Measurements from ENCODE around the gene TEX2. TPM values are rescaled to one million over a fixed set of nuclear protein-coding genes. Genes with fewer than 3 reads are reported as not detected.
"Not testable (repeated sequence)": the region's sequence is repeated elsewhere in the genome, so short reads cannot be mapped to it uniquely, and the experiment has no call there.

The TEX2 gene
- total RNA-seq, 2 donors from 2014 or later, result 8.4 to 8.7 TPM

- Mint-ChIP-seq H3K27me3 (no peaks in the 10 kb centered on the region), H3K27ac (peak overlapping the region; percentile 98), H3K36me3 (ENCODE audit: low read depth) (no peaks in the 10 kb centered on the region), H3K4me1 (peaks cover 26% of the 10 kb centered on the region), H3K4me3 (peak overlapping the region; percentile 67)
- no peaks in the 10 kb centered on the region for H3K9me3 ChIP-seq (ENCODE audit: control insufficient read depth, low read length, poor library complexity, severe bottlenecking)
- DNase-seq (no peak), ATAC-seq (no peak)
Observed at GRCh38 chr17:64131606-64132270, 131.3 kb downstream of the TEX2 start.

GRCh38 chr17:64130559-64131001 is 132.5 kb downstream of the TEX2 start:
- ATAC-seq (peak; percentile 58), DNase-seq (peak in 1 of 3 donors; percentile 16)
- Mint-ChIP-seq H3K27me3 (no peaks in the 10 kb centered on the region), H3K27ac (peak overlapping the region; percentile 98), H3K4me1 (peaks cover 37% of the 10 kb centered on the region), H3K4me3 (peak overlapping the region; percentile 89), H3K36me3 (ENCODE audit: low read depth) (no peaks in the 10 kb centered on the region)
- H3K9me3 ChIP-seq (ENCODE audit: control insufficient read depth, low read length, poor library complexity, severe bottlenecking), result no peaks in the 10 kb centered on the region

GRCh38 chr17:64129765-64130558 is 133.1 kb downstream of the TEX2 start, which contains the start of gene ERN1:
ERN1 (minus strand) TSS chr17:64130144; CDS start chr17:64130029, 115 bp downstream.
- no peaks in the 10 kb centered on the region for H3K27me3 Mint-ChIP-seq
- ATAC-seq, result peak; percentile 86
- H3K9me3 ChIP-seq (ENCODE audit: control insufficient read depth, low read length, poor library complexity, severe bottlenecking), result no peaks in the 10 kb centered on the region
- peak within 1 kb of the TSS; percentile 95 for H3K4me3 Mint-ChIP-seq
- no peaks in the 10 kb centered on the region for H3K36me3 Mint-ChIP-seq (ENCODE audit: low read depth)
- H3K4me1 Mint-ChIP-seq, result peaks cover 42% of the 10 kb centered on the region
- peak within 1 kb of the TSS; percentile 98 for H3K27ac Mint-ChIP-seq
- DNase-seq, result peak; percentile 83 to 91 (median 85)

- H3K9me3 ChIP-seq (ENCODE audit: control insufficient read depth, low read length, poor library complexity, severe bottlenecking), result no peaks in the 10 kb centered on the region
- peak overlapping the region; percentile 95 for H3K4me3 Mint-ChIP-seq
- H3K36me3 Mint-ChIP-seq (ENCODE audit: low read depth), result no peaks in the 10 kb centered on the region
- H3K27me3 Mint-ChIP-seq, result no peaks in the 10 kb centered on the region
- H3K27ac Mint-ChIP-seq, result peak overlapping the region; percentile 89
- H3K4me1 Mint-ChIP-seq, result peaks cover 47% of the 10 kb centered on the region
- DNase-seq (no peak), ATAC-seq (no peak)
Observed at GRCh38 chr17:64129515-64129764, 133.6 kb downstream of the TEX2 start.

- peaks cover 50% of the 10 kb centered on the region for H3K4me1 Mint-ChIP-seq
- H3K36me3 Mint-ChIP-seq (ENCODE audit: low read depth), result no peaks in the 10 kb centered on the region
- H3K4me3 Mint-ChIP-seq, result peak overlapping the region; percentile 95
- no peaks in the 10 kb centered on the region for H3K9me3 ChIP-seq (ENCODE audit: control insufficient read depth, low read length, poor library complexity, severe bottlenecking)
- no peak for ATAC-seq
- DNase-seq, result no peak
- H3K27me3 Mint-ChIP-seq, result no peaks in the 10 kb centered on the region
- peak overlapping the region; percentile 89 for H3K27ac Mint-ChIP-seq
Observed at GRCh38 chr17:64128787-64129514, 134.1 kb downstream of the TEX2 start.

- H3K9me3 ChIP-seq (ENCODE audit: control insufficient read depth, low read length, poor library complexity, severe bottlenecking), result no peaks in the 10 kb centered on the region
- no peaks in the 10 kb centered on the region for H3K36me3 Mint-ChIP-seq (ENCODE audit: low read depth)
- DNase-seq, result no peak
- peak overlapping the region; percentile 90 for H3K4me3 Mint-ChIP-seq
- ATAC-seq, result no peak
- H3K27ac Mint-ChIP-seq, result peak overlapping the region; percentile 89
- no peaks in the 10 kb centered on the region for H3K27me3 Mint-ChIP-seq
- peaks cover 54% of the 10 kb centered on the region for H3K4me1 Mint-ChIP-seq
Observed at GRCh38 chr17:64126918-64127317, 136.1 kb downstream of the TEX2 start.

GRCh38 chr17:64125937-64126336 is 137.1 kb downstream of the TEX2 start:
- ATAC-seq (no peak), DNase-seq (no peak)
- H3K4me1 Mint-ChIP-seq, result peaks cover 58% of the 10 kb centered on the region
- H3K36me3 Mint-ChIP-seq (ENCODE audit: low read depth), result no peaks in the 10 kb centered on the region
- H3K27me3 Mint-ChIP-seq, result no peaks in the 10 kb centered on the region
- H3K27ac Mint-ChIP-seq, result peak overlapping the region; percentile 86
- no peaks in the 10 kb centered on the region for H3K9me3 ChIP-seq (ENCODE audit: control insufficient read depth, low read length, poor library complexity, severe bottlenecking)
- H3K4me3 Mint-ChIP-seq, result peak overlapping the region; percentile 90

GRCh38 chr17:64124609-64125008 is 138.5 kb downstream of the TEX2 start:
- H3K4me1 Mint-ChIP-seq, result peaks cover 58% of the 10 kb centered on the region

GRCh38 chr17:64123114-64123513 is 139.9 kb downstream of the TEX2 start:
- Mint-ChIP-seq H3K27me3 (no peaks in the 10 kb centered on the region), H3K36me3 (ENCODE audit: low read depth) (no peaks in the 10 kb centered on the region), H3K4me1 (peaks cover 55% of the 10 kb centered on the region), H3K27ac (peak overlapping the region; percentile 87), H3K4me3 (no peak overlapping the region)
- ATAC-seq (no peak), DNase-seq (no peak)
- no peaks in the 10 kb centered on the region for H3K9me3 ChIP-seq (ENCODE audit: control insufficient read depth, low read length, poor library complexity, severe bottlenecking)

More at GRCh38 chr17:64124609-64125008, 138.5 kb downstream of the TEX2 start:
- Mint-ChIP-seq H3K4me3 (peak overlapping the region; percentile 80), H3K36me3 (ENCODE audit: low read depth) (no peaks in the 10 kb centered on the region), H3K27ac (peak overlapping the region; percentile 86), H3K27me3 (no peaks in the 10 kb centered on the region)
- ATAC-seq (no peak), DNase-seq (no peak)
- no peaks in the 10 kb centered on the region for H3K9me3 ChIP-seq (ENCODE audit: control insufficient read depth, low read length, poor library complexity, severe bottlenecking)

GRCh38 chr17:64120972-64121786 is 141.9 kb downstream of the TEX2 start:
- H3K27me3 Mint-ChIP-seq; H3K9me3 ChIP-seq (ENCODE audit: control insufficient read depth, low read length, poor library complexity, severe bottlenecking); DNase-seq; H3K36me3 Mint-ChIP-seq (ENCODE audit: low read depth): not testable (repeated sequence)
- ATAC-seq, result peak; percentile 76
- peaks cover 50% of the 10 kb centered on the region for H3K4me1 Mint-ChIP-seq
- peak overlapping the region; percentile 87 for H3K4me3 Mint-ChIP-seq
- H3K27ac Mint-ChIP-seq, result peak overlapping the region; percentile 87

GRCh38 chr17:64120159-64120810 is 142.8 kb downstream of the TEX2 start:
- no peak for ATAC-seq
- H3K27me3 Mint-ChIP-seq, result no peaks in the 10 kb centered on the region
- H3K27ac Mint-ChIP-seq, result peak overlapping the region; percentile 87
- H3K4me3 Mint-ChIP-seq, result peak overlapping the region; percentile 87
- H3K36me3 Mint-ChIP-seq (ENCODE audit: low read depth), result no peaks in the 10 kb centered on the region
- no peak for DNase-seq
- H3K4me1 Mint-ChIP-seq, result peaks cover 50% of the 10 kb centered on the region
- no peaks in the 10 kb centered on the region for H3K9me3 ChIP-seq (ENCODE audit: control insufficient read depth, low read length, poor library complexity, severe bottlenecking)
